ENCODE results near the gene MTPN.
A peak's percentile ranks its signal among the peaks of the same experiment; 100 is the strongest.

MTPN gene

GRCh38 chr7:136015638-136016037 is 38.5 kb upstream of the MTPN start:
- no peak for TF ChIP-seq CTCF (IDR thresholded peaks at IDR 0.05; ENCODE audit: low read depth, low read length, missing control alignments)
- no peak for DNase-seq (ENCODE audit: low read depth)
- no peak overlapping the region for H3K4me3 ChIP-seq (ENCODE audit: low read depth, low read length)

GRCh38 chr7:136014659-136015058 is 37.5 kb upstream of the MTPN start:
- no peak for TF ChIP-seq CTCF (IDR thresholded peaks at IDR 0.05; ENCODE audit: low read depth, low read length, missing control alignments)
- DNase-seq (ENCODE audit: low read depth), result no peak
- no peak overlapping the region for H3K4me3 ChIP-seq (ENCODE audit: low read depth, low read length)

GRCh38 chr7:136012238-136012637 is 35.1 kb upstream of the MTPN start:
- H3K4me3 ChIP-seq (ENCODE audit: low read depth, low read length), result no peak overlapping the region
- no peak for TF ChIP-seq CTCF (IDR thresholded peaks at IDR 0.05; ENCODE audit: low read depth, low read length, missing control alignments)

GRCh38 chr7:136009488-136010079 is 32.4 kb upstream of the MTPN start:
- peak; percentile 48 for TF ChIP-seq CTCF (IDR thresholded peaks at IDR 0.05; ENCODE audit: low read depth, low read length, missing control alignments)
- no peak for DNase-seq (ENCODE audit: low read depth)
- H3K4me3 ChIP-seq (ENCODE audit: low read depth, low read length), result no peak overlapping the region

More at GRCh38 chr7:136012238-136012637, 35.1 kb upstream of the MTPN start:
- DNase-seq (ENCODE audit: low read depth), result no peak

GRCh38 chr7:136006208-136006607 is 29.0 kb upstream of the MTPN start:
- no peak for DNase-seq (ENCODE audit: low read depth)
- no peak for TF ChIP-seq CTCF (IDR thresholded peaks at IDR 0.05; ENCODE audit: low read depth, low read length, missing control alignments)
- no peak overlapping the region for H3K4me3 ChIP-seq (ENCODE audit: low read depth, low read length)

GRCh38 chr7:136004083-136004482 is 26.9 kb upstream of the MTPN start:
- no peak for DNase-seq (ENCODE audit: low read depth)
- no peak for TF ChIP-seq CTCF (IDR thresholded peaks at IDR 0.05; ENCODE audit: low read depth, low read length, missing control alignments)

GRCh38 chr7:136002802-136003201 is 25.6 kb upstream of the MTPN start:
- TF ChIP-seq CTCF (IDR thresholded peaks at IDR 0.05; ENCODE audit: low read depth, low read length, missing control alignments), result no peak
- DNase-seq (ENCODE audit: low read depth), result no peak
- no peak overlapping the region for H3K4me3 ChIP-seq (ENCODE audit: low read depth, low read length)

More at GRCh38 chr7:136004083-136004482, 26.9 kb upstream of the MTPN start:
- no peak overlapping the region for H3K4me3 ChIP-seq (ENCODE audit: low read depth, low read length)
